Fibroblast of pulmonary artery (primary cell): ENCODE measurements around the gene ESR1.

ENCODE experiments used
- DNase-seq: peaks from one replicate; pipeline ENCODE4 v3.0.0-alpha.2; 2010; ENCODE audit warnings: low read depth
- H3K4me3 ChIP-seq: replicated peaks from 2 replicates; pipeline ENCODE4 v1.5.1; 2011; ENCODE audit warnings: low read depth, mild to moderate bottlenecking, control low read depth, low read length, moderate library complexity
- TF ChIP-seq, protein P1 (sequence below): IDR thresholded peaks from 2 replicates; pipeline ENCODE4 v1.5.1; 2011; ENCODE audit warnings: mild to moderate bottlenecking, control low read depth, low read length, inconsistent platforms; ENCODE audit errors: missing control alignments

Gene ESR1

DNA sequence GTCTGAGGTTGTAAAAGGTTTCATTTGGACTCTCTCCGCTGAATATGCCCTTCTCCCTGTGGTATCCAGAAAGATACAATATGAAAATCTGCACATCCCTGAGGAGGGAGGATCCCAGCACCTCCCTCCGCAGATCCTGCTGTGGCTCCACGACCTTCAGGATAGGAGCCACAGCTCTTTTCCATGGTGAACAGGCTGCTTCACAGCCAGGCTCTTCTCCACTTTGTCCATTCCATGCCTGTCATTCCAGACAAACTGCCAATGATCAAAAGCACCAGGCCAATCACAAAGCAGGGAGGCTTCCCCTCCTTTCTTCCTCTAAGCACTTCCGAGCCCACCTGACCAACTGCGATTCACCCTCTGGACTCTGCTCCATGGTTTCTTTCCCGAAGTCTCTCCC, 339.8 kb downstream of the ESR1 start:
- H3K4me3 ChIP-seq, result no peak overlapping the region
- TF ChIP-seq, protein P1, sequence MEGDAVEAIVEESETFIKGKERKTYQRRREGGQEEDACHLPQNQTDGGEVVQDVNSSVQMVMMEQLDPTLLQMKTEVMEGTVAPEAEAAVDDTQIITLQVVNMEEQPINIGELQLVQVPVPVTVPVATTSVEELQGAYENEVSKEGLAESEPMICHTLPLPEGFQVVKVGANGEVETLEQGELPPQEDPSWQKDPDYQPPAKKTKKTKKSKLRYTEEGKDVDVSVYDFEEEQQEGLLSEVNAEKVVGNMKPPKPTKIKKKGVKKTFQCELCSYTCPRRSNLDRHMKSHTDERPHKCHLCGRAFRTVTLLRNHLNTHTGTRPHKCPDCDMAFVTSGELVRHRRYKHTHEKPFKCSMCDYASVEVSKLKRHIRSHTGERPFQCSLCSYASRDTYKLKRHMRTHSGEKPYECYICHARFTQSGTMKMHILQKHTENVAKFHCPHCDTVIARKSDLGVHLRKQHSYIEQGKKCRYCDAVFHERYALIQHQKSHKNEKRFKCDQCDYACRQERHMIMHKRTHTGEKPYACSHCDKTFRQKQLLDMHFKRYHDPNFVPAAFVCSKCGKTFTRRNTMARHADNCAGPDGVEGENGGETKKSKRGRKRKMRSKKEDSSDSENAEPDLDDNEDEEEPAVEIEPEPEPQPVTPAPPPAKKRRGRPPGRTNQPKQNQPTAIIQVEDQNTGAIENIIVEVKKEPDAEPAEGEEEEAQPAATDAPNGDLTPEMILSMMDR, result no peak
- DNase-seq, result no peak

DNA sequence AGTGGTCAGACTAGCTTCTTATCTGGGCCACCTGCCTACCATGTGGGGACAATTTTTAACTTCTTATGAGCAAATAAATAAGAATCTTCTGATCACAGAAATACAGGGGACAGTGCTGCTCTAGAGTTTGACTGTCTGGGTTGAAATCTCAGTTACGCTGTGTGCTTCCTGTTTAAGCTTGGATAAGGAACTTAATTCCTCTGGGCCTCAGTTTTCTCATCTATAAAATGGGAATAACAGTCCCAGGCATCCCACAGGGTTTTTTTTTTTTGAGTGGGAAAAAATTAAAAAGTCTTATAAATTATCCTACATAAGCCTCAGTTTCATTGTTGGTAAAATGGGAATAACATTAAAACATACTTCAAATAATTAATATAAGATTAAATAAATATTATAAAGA, 340.9 kb downstream of the ESR1 start:
- TF ChIP-seq, protein P1, result no peak
- DNase-seq, result no peak

DNA sequence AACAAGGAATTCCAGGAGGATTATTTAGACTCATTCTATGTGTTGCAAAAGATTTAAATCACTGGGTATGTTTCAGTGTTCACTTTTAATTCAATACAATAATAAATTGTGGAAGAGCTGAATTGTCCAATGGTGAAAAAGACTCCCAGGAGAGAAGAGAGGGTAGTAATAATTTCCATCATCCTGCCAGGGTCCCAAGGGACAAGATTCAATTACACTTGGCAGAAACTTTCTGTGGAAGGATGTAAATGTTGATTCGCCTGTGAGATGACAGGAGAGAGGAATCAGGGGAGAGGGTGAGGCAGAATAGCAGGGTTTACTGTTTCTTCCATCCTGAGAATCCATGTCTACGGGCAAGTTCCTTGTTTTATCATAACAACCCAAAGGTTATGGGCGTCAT, 342.7 kb downstream of the ESR1 start:
- no peak for DNase-seq
- H3K4me3 ChIP-seq, result no peak overlapping the region
- TF ChIP-seq, protein P1, result no peak

More for the DNA sequence above, 340.9 kb downstream of the ESR1 start:
- no peak overlapping the region for H3K4me3 ChIP-seq

DNA sequence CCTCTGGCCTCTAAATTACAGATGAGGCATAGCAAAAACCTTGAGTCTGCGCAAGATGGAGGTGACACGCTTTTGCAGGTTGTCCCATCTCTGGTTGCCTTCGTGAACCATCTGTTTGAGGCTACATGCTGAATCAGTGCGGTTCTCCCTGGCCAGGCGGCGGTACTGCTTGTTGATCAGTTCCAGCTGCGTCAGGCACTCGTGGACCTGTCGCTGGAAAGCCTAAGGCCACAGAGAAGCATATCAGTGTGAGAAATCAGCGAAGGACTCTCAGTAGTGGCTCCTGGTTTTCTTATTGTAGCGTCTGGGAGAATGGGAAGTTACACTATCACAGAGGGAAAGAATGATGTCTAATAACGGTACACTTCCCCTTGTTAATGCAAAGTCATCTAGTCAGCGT, 344.4 kb downstream of the ESR1 start:
- no peak for DNase-seq
- TF ChIP-seq, protein P1, result no peak
- H3K4me3 ChIP-seq, result no peak overlapping the region

DNA sequence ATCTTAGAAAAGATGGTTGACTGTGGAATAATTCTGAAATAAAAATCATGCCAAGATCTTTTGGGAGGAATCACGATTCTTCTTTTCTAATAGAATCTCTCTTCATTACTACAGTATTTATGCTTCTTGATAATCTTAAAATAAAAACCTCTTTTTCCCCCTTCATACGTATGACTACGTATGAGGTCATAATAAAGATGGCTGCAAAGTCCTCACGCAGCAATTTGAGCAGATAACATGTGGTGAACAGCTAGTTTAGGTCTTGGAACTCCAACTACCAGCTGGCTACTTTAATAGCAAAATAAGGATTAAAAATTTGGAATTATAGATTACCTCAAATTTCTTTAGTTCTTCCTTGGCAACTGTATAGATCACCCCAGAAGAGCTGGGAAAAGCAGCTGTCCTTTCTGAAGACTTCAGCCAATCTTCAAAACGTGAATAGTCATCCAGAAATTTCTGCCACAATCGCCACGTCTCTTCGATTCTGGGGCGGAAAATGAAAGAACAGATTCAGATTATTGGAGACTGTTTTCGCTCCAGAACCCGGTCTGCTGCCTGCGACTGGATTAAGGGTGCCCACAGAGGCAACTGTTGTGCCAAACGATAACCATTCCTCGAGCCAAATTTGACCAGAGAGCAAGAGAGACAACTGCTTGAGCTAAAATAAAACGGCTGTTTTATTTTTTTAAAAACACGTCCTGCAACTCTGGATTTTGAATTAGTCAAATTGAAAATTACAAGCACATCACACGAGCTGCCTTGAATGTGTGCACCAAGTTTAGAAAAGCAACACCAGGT, 347.3 kb downstream of the ESR1 start:
- H3K4me3 ChIP-seq, result no peak overlapping the region
- TF ChIP-seq, protein P1, result no peak
- DNase-seq, result no peak

DNA sequence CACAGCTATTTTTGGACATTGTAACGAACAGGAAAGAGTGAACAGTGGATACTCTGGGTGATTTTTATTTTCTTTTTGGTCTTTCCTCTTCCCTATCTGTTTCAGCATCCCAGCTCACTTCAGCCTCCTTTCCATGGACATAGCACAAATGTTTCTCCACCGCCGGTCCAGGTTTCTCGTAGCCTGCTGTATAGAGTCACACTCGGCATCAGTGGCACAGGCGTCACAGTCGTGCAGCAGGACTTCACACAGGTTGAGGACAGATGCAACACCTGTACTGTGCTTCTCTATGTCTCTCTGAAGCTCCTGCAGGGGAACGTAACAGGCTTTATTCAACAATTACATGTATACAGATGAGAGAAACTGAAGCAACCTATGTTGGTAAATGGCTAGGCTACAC, 348.3 kb downstream of the ESR1 start:
- H3K4me3 ChIP-seq, result no peak overlapping the region
- TF ChIP-seq, protein P1, result no peak
- no peak for DNase-seq

DNA sequence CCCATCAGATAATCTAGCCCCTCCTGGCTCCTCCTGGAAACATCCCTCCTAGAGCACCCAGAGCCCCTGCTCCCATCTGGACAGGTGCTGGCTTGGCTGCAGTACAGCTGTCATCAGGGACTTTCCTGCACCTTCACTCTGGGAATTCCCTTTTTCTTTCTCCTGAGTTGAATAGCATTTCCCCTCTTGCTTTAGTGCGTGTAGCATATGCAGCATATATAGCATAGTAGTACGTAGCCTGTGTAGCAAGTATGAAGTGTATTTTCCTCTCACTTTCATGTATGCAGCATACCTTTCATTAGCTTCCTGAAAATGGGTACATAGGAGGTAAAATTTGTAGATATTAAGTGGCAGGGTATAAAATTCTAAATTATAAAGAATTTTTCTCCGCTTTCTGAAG, 352.9 kb downstream of the ESR1 start:
- TF ChIP-seq, protein P1, result no peak
- H3K4me3 ChIP-seq, result no peak overlapping the region
- DNase-seq, result no peak
